Subcutaneous abdominal adipose tissue (tissue), 5 donors: ENCODE measurements around the gene GYG2.
"Not testable (repeated sequence)": the region's sequence is repeated elsewhere in the genome, so short reads cannot be mapped to it uniquely, and the experiment has no call there.

Experiments
- H3K27ac ChIP-seq: one replicate; pipeline ENCODE4 v1.7.0; 2013; ENCODE audit warnings: low read depth, mild to moderate bottlenecking, inconsistent platforms, low read length, moderate library complexity
- H3K27me3 ChIP-seq, 5 donors: one replicate each; pipeline ENCODE4 v1.7.0; 2013; ENCODE audit warnings: low read length in 5 of 5, inconsistent platforms in 1 of 5; ENCODE audit not compliant: control insufficient read depth in 5 of 5, insufficient read depth in 4 of 5
- H3K36me3 ChIP-seq, 5 donors: one replicate each; pipeline ENCODE4 v1.7.0; 2013; ENCODE audit warnings: low read length in 5 of 5; ENCODE audit not compliant: control insufficient read depth in 5 of 5, insufficient read depth in 5 of 5
- H3K4me1 ChIP-seq, 5 donors: one replicate each; pipeline ENCODE4 v1.7.0; 2013; ENCODE audit warnings: low read length in 5 of 5, mild to moderate bottlenecking in 3 of 5, moderate library complexity in 1 of 5; ENCODE audit not compliant: control insufficient read depth in 5 of 5, insufficient read depth in 5 of 5
- H3K4me3 ChIP-seq, 5 donors: one replicate each; pipeline ENCODE4 v1.7.0; 2013; ENCODE audit warnings: low read length in 5 of 5, low read depth in 1 of 5
- H3K9ac ChIP-seq, 5 donors: one replicate each; pipeline ENCODE4 v1.7.0; 2013; ENCODE audit warnings: low read length in 5 of 5, mild to moderate bottlenecking in 4 of 5, moderate library complexity in 3 of 5
- H3K9me3 ChIP-seq, 5 donors: one replicate each; pipeline ENCODE4 v1.7.0; 2013; ENCODE audit warnings: low read length in 5 of 5; ENCODE audit not compliant: control insufficient read depth in 5 of 5
- donor health status: healthy.
- donor health status: healthy.
- donor health status: healthy.
- donor health status: healthy.
- donor health status: healthy.

GYG2 gene

GRCh38 chrX:2828344-2828958 lies at the start of gene GYG2:
Gene GYG2 (plus strand): TSS chrX:2828930. CDS start chrX:2830189, 1,259 bp downstream.
- H3K4me3 ChIP-seq, result peak within 1 kb of the TSS in 4 of 5 donors; percentile 52 to 75 (median 66)
- peak within 1 kb of the TSS in 4 of 5 donors; percentile 30 to 77 (median 36) for H3K9ac ChIP-seq
- peaks cover 0 to 24% (median 0%) of the 10 kb centered on the region in 5 donors for H3K27me3 ChIP-seq

GRCh38 chrX:2780472-2781225 lies 48.1 kb upstream of the GYG2 start:
- H3K9ac ChIP-seq, H3K36me3 ChIP-seq, H3K27ac ChIP-seq, H3K9me3 ChIP-seq, H3K27me3 ChIP-seq, H3K4me1 ChIP-seq, H3K4me3 ChIP-seq: not testable (repeated sequence)

More at GRCh38 chrX:2828344-2828958, at the start of gene GYG2:
- Histone ChIP-seq H3K27ac (peak within 1 kb of the TSS; percentile 63), H3K36me3 (peaks cover 0 to under 1% (median 0%) of the 10 kb centered on the region in 5 donors), H3K4me1 (peaks cover 0 to 66% (median 44%) of the 10 kb centered on the region in 5 donors), H3K9me3 (no peaks in the 10 kb centered on the region)

- Histone ChIP-seq H3K9me3 (no peaks in the 10 kb centered on the region), H3K9ac (no peak overlapping the region), H3K27me3 (peaks cover 0 to 2% (median 0%) of the 10 kb centered on the region in 5 donors), H3K27ac (no peak overlapping the region), H3K4me1 (peaks cover 2 to 6% (median 5%) of the 10 kb centered on the region in 5 donors), H3K4me3 (no peak overlapping the region), H3K36me3 (no peaks in the 10 kb centered on the region)
Observed at GRCh38 chrX:2781226-2781571, 47.5 kb upstream of the GYG2 start.

- no peak overlapping the region for H3K27ac ChIP-seq
Observed at GRCh38 chrX:2781698-2782097, 47.0 kb upstream of the GYG2 start.

GRCh38 chrX:2782171-2782570 lies 46.6 kb upstream of the GYG2 start:
- H3K9me3 ChIP-seq, result no peaks in the 10 kb centered on the region
- peaks cover 2 to 6% (median 5%) of the 10 kb centered on the region in 5 donors for H3K4me1 ChIP-seq
- no peak overlapping the region for H3K4me3 ChIP-seq
- no peak overlapping the region for H3K9ac ChIP-seq
- H3K36me3 ChIP-seq, result no peaks in the 10 kb centered on the region
- H3K27me3 ChIP-seq, result peaks cover 0 to 2% (median 0%) of the 10 kb centered on the region in 5 donors
- H3K27ac ChIP-seq, result no peak overlapping the region

More at GRCh38 chrX:2781698-2782097, 47.0 kb upstream of the GYG2 start:
- Histone ChIP-seq H3K9me3 (no peaks in the 10 kb centered on the region), H3K4me1 (peaks cover 2 to 6% (median 5%) of the 10 kb centered on the region in 5 donors), H3K27me3 (peaks cover 0 to 2% (median 0%) of the 10 kb centered on the region in 5 donors), H3K4me3 (no peak overlapping the region), H3K36me3 (no peaks in the 10 kb centered on the region), H3K9ac (no peak overlapping the region)

GRCh38 chrX:2782778-2783177 lies 46.0 kb upstream of the GYG2 start:
- Histone ChIP-seq H3K27me3 (peaks cover 0 to 2% (median 0%) of the 10 kb centered on the region in 5 donors), H3K27ac (no peak overlapping the region), H3K9me3 (no peaks in the 10 kb centered on the region), H3K36me3 (no peaks in the 10 kb centered on the region), H3K4me1 (peaks cover 2 to 6% (median 5%) of the 10 kb centered on the region in 5 donors), H3K4me3 (no peak overlapping the region), H3K9ac (no peak overlapping the region)

GRCh38 chrX:2784026-2784425 lies 44.7 kb upstream of the GYG2 start:
- no peak overlapping the region for H3K4me3 ChIP-seq
- no peaks in the 10 kb centered on the region for H3K9me3 ChIP-seq
- no peaks in the 10 kb centered on the region for H3K36me3 ChIP-seq
- H3K9ac ChIP-seq, result no peak overlapping the region
- no peak overlapping the region for H3K27ac ChIP-seq
- H3K27me3 ChIP-seq, result peaks cover 0 to 3% (median 0%) of the 10 kb centered on the region in 5 donors
- H3K4me1 ChIP-seq, result peaks cover 2 to 6% (median 5%) of the 10 kb centered on the region in 5 donors

GRCh38 chrX:2785538-2785937 lies 43.2 kb upstream of the GYG2 start:
- no peak overlapping the region for H3K4me3 ChIP-seq
- H3K9me3 ChIP-seq, result no peaks in the 10 kb centered on the region
- peaks cover 2 to 6% (median 5%) of the 10 kb centered on the region in 5 donors for H3K4me1 ChIP-seq
- H3K27ac ChIP-seq, result no peak overlapping the region
- peaks cover 0 to 3% (median 0%) of the 10 kb centered on the region in 5 donors for H3K27me3 ChIP-seq
- H3K36me3 ChIP-seq, result no peaks in the 10 kb centered on the region
- H3K9ac ChIP-seq, result no peak overlapping the region

- H3K9ac ChIP-seq, result no peak overlapping the region
- peaks cover 0 to 7% (median 6%) of the 10 kb centered on the region in 5 donors for H3K27me3 ChIP-seq
Observed at GRCh38 chrX:2788980-2789379, 39.8 kb upstream of the GYG2 start.

GRCh38 chrX:2789569-2789968 lies 39.2 kb upstream of the GYG2 start:
- H3K9me3 ChIP-seq, result no peaks in the 10 kb centered on the region
- no peak overlapping the region for H3K4me3 ChIP-seq
- H3K9ac ChIP-seq, result no peak overlapping the region
- H3K27ac ChIP-seq, result no peak overlapping the region
- H3K4me1 ChIP-seq, result no peaks in the 10 kb centered on the region
- H3K36me3 ChIP-seq, result no peaks in the 10 kb centered on the region
- H3K27me3 ChIP-seq, result peaks cover 0 to 9% (median 6%) of the 10 kb centered on the region in 5 donors

More at GRCh38 chrX:2788980-2789379, 39.8 kb upstream of the GYG2 start:
- H3K9me3 ChIP-seq, result no peaks in the 10 kb centered on the region
- H3K36me3 ChIP-seq, result no peaks in the 10 kb centered on the region
- no peak overlapping the region for H3K27ac ChIP-seq
- no peak overlapping the region for H3K4me3 ChIP-seq
- peaks cover under 1 to 3% (median under 1%) of the 10 kb centered on the region in 5 donors for H3K4me1 ChIP-seq
